ENCODE measurements around the gene BRD7.

BRD7 gene

DNA sequence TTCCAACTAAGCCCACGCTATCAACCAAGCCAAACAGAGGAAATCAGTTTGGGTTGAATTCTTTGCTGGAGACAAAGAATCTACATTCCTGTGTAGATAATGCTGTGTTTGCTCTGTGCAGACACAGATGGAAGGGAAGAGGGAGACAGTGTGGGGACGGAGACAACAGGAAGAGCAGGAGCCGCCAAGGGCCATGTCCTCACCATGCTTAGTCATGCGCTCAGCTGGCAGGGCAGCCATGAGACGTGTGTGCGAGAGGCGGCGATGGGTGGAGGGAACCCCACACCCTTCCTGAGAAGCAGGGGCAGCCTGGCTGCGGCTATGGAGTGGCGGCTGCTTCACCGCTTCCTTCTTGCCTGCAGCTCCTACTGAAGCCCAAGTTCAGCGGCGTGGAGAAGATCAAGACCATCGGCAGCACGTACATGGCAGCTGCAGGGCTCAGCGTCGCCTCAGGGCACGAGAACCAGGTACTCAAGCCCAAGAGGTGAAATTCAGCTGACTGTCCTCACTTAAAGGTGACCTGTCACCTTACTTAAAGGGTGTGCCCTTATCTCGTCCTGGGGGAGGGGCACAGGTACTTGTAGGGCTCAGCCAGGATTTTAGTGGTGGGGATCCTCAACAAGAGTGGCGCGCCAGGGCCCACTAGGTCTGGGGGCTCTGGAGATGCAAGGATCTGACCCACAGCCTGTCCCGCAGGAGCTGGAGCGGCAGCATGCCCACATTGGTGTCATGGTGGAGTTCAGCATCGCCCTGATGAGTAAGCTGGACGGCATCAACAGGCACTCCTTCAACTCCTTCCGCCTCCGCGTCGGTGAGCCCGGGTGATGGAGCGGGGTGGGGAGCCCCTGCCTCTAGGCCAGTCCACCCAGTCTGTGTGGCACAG, 55.0 kb downstream of the BRD7 start:
- TF ChIP-seq ZNF274 (IDR thresholded peaks at IDR 0.05; ENCODE audit: low read depth, low read length): no peak
- H3K4me3 ChIP-seq (ENCODE audit: low read length): no peak overlapping the region

DNA sequence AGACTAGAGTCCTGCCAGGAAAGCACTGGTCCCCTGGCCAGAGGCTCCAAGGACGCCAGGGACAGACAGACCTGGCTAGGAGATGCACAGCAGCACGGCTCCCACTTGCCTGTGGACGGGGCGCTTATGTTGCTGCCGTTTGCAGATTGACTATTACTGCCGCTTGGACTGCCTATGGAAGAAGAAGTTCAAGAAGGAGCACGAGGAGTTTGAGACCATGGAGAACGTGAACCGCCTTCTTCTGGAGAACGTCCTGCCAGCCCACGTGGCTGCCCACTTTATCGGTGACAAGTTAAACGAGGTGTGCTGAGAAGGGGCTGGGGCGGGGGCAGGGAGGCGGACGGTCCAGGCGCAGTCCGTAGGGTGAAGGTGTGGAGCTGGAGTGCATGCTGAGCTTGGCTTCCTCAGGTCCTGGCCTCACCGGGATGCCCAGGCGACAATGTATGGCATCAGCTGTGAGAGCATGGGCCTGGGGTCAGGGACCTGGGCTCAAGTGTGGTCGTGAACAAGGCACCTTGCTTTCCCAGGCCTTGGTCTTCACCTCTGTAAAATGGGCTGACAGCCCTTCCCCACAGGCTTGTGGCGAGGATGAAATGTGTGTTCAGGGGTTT, 56.8 kb downstream of the BRD7 start:
- no peak overlapping the region for H3K4me3 ChIP-seq (ENCODE audit: low read length)
- TF ChIP-seq ZNF274 (IDR thresholded peaks at IDR 0.05; ENCODE audit: low read depth, low read length): no peak

DNA sequence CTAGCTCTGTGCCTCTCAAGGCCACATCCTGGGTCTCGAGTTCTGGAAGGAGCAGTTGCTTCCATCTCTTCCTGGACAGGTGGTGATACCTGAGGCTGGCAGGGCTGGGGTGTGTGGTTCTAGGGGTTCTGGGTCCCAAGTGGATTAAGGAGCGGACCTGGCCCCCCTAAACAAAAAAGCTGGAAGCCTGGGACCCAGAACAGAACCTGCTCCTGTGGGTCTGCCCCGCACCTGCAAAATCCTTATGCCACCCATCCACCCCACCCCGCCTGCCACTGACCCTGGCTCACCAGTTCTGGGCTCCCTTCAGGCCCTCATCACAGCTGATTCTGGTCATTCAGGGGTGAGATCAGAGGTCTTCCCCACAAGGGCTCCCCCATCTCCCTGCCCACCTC, 57.7 kb downstream of the BRD7 start:
- H3K4me3 ChIP-seq (ENCODE audit: low read length): no peak overlapping the region
- no peak for TF ChIP-seq ZNF274 (IDR thresholded peaks at IDR 0.05; ENCODE audit: low read depth, low read length)

DNA sequence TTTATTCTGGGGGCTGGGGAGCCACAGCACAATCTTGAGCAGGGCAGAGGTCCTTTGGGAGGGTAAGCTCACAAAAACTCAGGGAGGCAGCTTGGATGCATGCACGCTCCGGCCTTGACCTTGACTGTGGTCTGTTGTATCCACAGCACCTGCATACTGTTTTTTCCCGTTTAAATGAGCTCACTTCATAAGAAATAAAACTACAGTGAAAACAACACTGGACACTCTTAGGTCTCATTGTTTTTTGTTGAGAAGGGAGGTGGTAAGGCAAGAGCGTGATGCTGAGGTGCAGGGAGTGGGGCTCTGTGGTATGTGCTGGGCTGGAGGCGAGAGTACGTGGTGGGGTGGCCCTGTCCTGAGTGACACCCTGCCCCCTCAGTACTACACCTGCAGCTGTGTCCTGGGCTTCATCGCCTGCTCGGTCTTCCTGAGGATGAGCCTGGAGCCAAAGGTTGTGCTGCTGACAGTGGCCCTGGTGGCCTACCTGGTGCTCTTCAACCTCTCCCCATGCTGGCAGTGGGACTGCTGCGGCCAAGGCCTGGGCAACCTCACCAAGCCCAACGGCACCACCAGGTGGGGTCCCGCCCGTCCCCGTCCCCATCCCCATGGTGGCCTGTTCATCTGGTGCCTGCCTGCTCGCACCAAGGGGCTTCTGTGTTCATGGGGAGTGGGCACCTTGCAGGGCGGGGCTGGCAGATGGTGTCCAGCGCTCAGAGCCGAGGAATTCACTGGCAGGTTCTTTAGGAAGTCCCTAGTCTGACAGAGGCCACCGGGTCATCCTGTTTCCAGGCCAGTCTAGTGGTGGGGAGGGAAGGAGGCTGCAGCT, 58.3 kb downstream of the BRD7 start:
- H3K4me3 ChIP-seq (ENCODE audit: low read length): no peak overlapping the region
- TF ChIP-seq ZNF274 (IDR thresholded peaks at IDR 0.05; ENCODE audit: low read depth, low read length): no peak

DNA sequence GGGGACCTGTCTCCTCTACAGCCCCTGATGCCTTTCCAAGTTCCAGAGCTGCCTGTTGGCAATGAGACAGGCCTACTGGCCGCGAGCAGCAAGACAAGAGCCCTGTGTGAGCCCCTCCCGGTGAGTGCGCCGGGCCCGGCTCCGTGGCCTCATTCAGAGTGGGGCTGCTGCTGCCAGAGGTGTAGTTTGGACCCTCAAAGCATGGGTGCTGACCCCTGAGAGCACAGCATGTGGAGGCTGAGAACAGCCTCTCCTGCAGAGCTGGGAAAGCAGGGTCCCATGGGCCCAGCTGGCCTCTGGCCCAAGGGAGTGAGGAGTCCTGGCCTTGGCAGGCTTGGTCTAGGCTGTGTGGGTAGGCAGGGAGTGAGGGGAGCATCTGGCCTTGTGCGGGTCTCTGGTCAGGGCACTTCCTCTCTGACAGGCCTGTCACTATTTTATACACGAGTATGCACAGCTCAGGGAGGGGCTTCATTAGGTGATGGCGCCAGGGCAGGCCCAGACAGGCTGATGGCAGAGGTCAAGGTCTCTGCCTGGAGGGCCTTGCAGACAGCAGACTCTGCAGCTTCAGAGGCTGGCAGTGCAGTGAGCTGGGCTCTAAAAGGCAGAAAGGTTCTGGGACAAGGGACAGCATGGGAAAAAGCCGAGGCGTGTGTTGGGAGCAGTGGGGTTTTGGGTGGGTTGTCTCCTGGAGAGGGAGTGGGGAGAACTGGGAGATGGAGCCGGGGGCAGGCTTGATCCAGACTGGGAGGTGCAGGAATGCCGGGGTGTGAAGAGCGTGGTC, 59.1 kb downstream of the BRD7 start:
- no peak overlapping the region for H3K4me3 ChIP-seq (ENCODE audit: low read length)
- no peak for TF ChIP-seq ZNF274 (IDR thresholded peaks at IDR 0.05; ENCODE audit: low read depth, low read length)

DNA sequence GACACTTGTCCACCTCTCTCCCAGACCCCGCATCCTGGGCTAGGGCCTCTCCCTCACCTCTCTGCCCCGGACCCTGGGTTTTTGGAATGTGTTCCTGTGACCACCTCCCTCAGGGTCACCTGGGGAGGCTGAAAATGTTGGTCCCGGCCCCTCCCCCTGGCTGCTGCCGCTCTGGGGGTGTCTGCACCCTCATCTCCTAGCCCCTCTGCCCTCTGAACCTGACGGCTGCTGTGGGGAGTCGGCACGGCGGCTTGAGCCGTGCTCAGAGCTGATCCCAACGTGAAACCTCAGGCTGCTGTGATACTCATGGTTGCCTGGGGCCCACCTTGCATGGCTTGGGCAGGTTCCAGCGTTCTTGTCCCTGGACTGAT, 59.6 kb downstream of the BRD7 start:
- H3K4me3 ChIP-seq (ENCODE audit: low read length): no peak overlapping the region

DNA sequence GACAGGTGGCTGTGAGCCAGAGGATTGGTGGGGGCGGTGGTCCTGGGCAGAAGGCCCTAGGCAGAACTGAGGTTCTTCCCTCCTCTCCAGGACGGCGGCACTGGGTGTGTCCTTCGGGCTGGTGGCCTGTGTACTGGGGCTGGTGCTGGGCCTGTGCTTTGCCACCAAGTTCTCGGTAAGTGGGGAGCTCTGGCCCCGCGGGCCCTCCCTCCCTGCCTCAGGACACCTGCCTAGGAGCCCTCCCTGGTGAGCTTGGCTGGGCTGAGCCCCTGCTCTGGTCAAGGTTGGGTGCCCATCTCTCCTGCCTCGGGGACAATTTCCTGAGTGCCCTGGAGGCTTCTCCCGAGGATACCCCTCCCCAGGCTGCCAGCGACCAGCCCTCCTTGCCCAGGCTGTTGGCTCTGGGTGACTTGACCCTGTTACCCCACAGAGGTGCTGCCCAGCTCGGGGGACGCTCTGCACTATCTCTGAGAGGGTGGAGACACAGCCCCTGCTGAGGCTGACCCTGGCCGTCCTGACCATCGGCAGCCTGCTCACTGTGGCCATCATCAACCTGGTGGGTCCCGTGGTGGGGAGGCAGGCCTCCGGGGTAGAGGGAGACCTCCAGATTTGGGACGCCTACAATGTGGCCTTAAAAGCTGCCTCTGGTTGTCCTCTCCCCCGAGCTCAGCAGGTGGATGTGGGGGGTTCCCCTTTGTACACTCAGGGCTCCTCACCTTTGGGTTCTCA, 60.4 kb downstream of the BRD7 start:
- no peak for TF ChIP-seq ZNF274 (IDR thresholded peaks at IDR 0.05; ENCODE audit: low read depth, low read length)
- no peak overlapping the region for H3K4me3 ChIP-seq (ENCODE audit: low read length)

More for the DNA sequence above, 59.6 kb downstream of the BRD7 start:
- no peak for TF ChIP-seq ZNF274 (IDR thresholded peaks at IDR 0.05; ENCODE audit: low read depth, low read length)

DNA sequence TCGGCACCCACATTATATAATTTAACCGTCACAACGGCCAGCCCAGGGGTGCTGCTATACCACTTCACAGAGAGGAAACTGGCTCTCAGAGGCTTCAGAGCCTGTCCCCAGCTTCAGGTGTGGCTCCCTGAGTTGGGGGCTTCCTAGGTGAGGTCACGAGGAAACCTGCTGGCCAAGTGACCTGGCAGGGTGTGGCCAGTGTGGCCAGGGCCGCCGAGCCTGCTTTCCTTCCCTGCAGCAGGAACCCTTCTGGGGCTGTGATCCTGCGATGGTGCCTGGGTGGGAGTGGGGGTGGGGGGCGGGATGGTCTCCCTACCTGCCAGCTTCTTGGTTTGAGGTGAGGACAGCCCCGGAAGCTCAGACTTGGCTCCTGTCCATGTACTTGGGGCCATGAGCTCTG, 62.5 kb downstream of the BRD7 start:
- no peak overlapping the region for H3K4me3 ChIP-seq (ENCODE audit: low read length)
- TF ChIP-seq ZNF274 (IDR thresholded peaks at IDR 0.05; ENCODE audit: low read depth, low read length): no peak

DNA sequence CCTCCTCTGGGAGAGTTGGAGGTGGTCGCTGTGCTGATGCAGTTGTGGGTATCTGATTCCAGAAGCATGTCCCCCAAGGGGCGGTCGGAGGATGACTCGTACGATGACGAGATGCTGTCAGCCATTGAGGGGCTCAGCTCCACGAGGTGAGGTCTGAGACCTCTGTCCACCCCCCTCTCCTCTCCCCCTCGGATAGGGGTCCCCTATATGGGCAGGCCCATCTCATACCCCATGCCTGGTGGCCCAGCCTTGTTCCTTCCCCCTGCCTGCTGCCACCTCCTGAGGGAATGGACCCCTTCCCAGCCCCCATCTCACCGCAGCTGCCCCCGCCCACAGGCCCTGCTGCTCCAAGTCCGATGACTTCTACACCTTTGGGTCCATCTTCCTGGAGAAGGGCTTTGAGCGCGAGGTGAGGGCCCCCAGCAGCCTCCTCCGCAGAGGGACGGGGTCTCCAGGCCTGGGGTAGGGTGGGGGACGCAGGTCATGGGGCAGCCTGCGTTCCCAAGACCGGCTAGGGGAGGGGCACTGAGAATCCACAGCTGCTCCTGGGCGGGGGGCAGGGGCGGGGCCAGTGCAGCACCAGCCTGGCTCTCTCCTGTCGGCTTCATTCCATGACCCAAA, 63.2 kb downstream of the BRD7 start:
- no peak for TF ChIP-seq ZNF274 (IDR thresholded peaks at IDR 0.05; ENCODE audit: low read depth, low read length)
- no peak overlapping the region for H3K4me3 ChIP-seq (ENCODE audit: low read length)

DNA sequence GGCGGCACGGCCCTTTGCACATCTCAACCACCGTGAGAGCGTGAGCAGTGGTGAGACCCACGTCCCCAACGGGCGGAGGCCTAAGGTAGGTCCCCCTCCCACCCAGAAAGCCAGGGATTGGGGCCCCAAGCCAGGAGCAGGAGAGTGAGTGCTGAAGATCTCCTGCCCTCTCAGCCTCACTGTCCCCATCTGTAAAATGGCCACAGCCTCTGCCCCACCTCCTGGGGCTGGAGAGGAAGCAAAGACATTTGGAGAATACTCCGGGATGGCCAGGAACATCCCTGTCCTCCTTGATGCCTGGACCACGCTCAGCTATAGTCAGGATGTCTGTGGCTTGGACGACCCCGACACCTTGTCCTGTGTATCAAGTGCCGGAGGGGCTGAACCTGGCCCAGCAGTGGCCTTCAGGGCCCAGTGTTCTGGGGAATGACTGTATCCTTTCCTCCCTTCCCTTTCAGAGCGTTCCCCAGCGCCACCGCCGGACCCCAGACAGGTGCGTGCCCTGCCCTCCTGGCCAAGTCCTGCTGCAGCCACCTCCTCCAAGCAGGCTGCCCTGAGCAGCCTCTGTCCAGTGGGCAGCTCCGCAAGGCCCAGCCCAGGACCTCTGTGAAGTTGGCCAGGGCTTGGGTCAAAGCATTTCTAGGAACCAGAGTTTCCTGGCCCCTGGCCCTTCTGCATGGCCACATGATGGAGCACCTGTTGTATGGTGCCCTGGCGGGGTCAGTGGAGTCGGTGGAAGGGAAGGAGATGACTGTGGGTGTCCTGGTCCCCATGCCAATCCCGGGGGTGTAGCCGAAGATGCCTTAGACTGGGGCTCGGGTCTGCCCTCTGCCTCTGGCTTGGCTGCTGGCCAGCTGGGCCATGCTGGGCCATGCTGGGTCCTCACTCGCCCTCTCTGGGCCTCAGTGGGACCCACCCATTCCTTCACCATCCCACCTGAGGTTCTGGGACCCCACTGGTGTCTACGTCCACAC, 64.0 kb downstream of the BRD7 start:
- no peak overlapping the region for H3K4me3 ChIP-seq (ENCODE audit: low read length)
- TF ChIP-seq ZNF274 (IDR thresholded peaks at IDR 0.05; ENCODE audit: low read depth, low read length): no peak

DNA sequence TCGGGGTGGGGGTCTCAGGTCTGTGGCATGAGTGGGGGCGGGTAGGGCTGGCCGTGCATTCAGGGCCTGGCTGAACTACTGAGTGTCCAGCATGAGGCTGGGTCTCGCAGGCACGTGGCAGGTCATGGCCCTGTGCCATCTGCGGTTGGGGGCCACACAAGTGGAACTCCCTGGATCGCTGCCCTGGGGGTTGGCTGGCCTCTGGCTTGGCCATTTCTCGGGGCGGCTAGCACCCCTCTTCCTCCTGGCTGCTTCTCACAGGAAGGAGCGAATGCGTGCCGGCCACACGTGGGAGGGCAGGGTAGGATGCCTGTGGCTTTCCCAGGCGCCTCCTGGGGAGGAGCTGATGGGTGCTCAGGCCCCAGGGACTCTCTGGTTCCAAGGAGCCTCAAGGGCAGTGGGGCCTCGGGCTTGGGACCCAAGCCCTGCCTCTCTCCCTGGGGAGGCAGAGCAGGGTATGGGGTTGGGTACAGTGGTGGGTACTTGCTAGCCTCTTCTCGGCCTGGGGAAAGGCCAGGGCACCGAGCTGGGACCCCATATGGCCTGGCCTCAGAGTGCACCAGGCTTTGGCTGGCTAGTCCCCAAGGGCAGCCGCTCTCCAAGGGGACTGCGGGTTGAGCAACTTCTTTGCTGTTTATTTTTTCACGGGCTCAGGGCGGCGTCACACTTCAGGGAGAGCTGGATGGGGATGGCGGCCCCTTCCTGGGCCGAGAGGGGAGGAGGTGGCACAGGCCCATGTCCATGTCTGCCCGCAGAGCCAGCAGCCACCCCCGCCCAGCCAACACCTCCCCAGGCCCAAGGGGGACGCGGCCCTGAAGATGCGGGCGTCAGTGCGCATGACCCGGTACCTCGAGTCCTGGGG, 65.0 kb downstream of the BRD7 start:
- no peak overlapping the region for H3K4me3 ChIP-seq (ENCODE audit: low read length)

More for the DNA sequence above, 65.0 kb downstream of the BRD7 start:
- no peak for TF ChIP-seq ZNF274 (IDR thresholded peaks at IDR 0.05; ENCODE audit: low read depth, low read length)
